ENCODE data around the gene MIPOL1. TPM values are rescaled to one million over a fixed set of nuclear protein-coding genes. Genes with fewer than 3 reads are reported as not detected.

MIPOL1 gene
- total RNA-seq, 6 experiments from 2014 or later = 6.5 to 7.7 (median 6.8) TPM

DNA sequence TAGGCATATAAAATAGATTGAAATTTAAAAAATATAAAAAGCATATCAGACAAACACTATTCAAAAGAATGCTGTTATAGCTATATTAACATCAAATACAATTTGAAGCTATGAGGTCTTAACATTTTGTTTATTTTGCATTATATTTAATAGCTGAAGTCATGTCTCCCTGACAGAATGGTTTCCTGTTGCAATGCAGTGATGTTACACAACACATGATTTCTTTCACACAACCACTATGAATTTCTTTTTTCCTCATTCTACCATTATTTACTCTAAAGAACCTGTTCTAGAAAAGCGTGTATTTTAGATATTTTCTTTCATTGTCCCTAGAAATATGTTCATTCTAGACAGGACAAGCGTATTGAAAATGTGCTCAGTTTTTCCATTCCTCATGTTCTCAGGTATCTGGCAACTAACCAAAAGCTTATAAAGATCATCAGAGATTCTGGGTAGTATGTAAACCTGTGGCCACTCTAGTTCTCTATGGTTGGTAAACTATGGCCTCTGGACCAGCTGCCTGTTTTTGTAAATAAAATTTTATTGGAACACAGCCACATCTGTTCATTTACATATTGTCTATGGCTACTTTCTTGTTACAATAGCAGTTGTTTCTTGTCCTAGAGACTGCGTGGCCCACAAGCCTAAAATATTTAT lies 213.5 kb downstream of the MIPOL1 start:
- Mint-ChIP-seq H3K27me3 (ENCODE audit: insufficient read depth) (no peaks in the 10 kb centered on the region), H3K27ac (no peak overlapping the region), H3K4me3 (no peak overlapping the region), H3K36me3 (ENCODE audit: low read depth) (no peaks in the 10 kb centered on the region), H3K4me1 (ENCODE audit: low read depth) (peaks cover 7% of the 10 kb centered on the region), H3K9me3 (no peaks in the 10 kb centered on the region)
- no peak for DNase-seq
- TF ChIP-seq, protein P1, sequence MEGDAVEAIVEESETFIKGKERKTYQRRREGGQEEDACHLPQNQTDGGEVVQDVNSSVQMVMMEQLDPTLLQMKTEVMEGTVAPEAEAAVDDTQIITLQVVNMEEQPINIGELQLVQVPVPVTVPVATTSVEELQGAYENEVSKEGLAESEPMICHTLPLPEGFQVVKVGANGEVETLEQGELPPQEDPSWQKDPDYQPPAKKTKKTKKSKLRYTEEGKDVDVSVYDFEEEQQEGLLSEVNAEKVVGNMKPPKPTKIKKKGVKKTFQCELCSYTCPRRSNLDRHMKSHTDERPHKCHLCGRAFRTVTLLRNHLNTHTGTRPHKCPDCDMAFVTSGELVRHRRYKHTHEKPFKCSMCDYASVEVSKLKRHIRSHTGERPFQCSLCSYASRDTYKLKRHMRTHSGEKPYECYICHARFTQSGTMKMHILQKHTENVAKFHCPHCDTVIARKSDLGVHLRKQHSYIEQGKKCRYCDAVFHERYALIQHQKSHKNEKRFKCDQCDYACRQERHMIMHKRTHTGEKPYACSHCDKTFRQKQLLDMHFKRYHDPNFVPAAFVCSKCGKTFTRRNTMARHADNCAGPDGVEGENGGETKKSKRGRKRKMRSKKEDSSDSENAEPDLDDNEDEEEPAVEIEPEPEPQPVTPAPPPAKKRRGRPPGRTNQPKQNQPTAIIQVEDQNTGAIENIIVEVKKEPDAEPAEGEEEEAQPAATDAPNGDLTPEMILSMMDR (IDR thresholded peaks at IDR 0.05) = no peak

DNA sequence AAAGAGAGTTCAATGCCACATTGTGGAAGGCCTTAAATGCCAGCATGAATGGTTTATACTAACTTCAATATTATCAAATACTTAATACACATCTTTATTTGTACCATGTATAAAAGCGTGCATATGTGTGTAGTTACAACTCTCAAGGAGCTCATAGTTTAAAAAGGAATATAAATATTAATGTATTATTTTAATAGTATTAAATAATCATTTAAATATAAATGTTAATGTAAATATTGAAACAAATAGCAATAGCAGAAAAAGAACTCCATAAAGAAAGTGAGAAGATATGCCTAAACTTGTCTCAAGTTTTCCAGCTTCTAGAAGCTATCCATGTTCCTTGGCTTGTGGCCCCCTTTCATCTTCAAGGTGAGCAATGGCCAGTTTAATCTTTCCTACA lies 215.3 kb downstream of the MIPOL1 start:
- no peak overlapping the region for H3K4me3 Mint-ChIP-seq
- no peaks in the 10 kb centered on the region for H3K36me3 Mint-ChIP-seq (ENCODE audit: low read depth)
- TF ChIP-seq, protein P1 (IDR thresholded peaks at IDR 0.05) = no peak
- H3K4me1 Mint-ChIP-seq (ENCODE audit: low read depth) = peaks cover 7% of the 10 kb centered on the region
- H3K27me3 Mint-ChIP-seq (ENCODE audit: insufficient read depth) = no peaks in the 10 kb centered on the region
- DNase-seq = no peak
- H3K27ac Mint-ChIP-seq = no peak overlapping the region
- no peaks in the 10 kb centered on the region for H3K9me3 Mint-ChIP-seq

DNA sequence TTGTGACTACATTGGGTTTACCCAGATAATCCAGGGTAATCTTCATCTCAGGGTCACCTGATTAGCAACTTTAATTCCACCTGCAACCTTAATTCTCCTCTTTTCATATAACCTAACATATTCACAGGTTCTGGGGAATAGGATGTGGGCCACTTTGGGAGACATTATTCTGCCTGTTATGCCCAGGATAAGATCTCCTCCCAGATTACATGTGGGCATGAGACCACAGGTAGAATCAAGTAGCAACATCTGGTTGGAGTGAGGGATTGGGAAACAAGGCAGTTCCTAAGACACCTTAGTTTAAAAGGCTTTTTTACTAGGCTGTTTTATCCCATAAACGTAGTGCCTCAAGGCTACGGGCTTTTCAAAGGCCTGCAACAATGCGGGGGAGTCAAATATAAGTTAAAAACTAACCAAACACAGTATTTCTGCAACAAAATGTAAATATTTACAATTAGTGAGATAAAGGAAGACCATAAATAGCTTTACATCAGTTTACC lies 215.8 kb downstream of the MIPOL1 start:
- Mint-ChIP-seq H3K4me1 (ENCODE audit: low read depth) (peaks cover 7% of the 10 kb centered on the region), H3K36me3 (ENCODE audit: low read depth) (no peaks in the 10 kb centered on the region), H3K27me3 (ENCODE audit: insufficient read depth) (no peaks in the 10 kb centered on the region), H3K9me3 (no peaks in the 10 kb centered on the region), H3K4me3 (no peak overlapping the region), H3K27ac (no peak overlapping the region)
- TF ChIP-seq, protein P1 (IDR thresholded peaks at IDR 0.05) = no peak
- no peak for DNase-seq

DNA sequence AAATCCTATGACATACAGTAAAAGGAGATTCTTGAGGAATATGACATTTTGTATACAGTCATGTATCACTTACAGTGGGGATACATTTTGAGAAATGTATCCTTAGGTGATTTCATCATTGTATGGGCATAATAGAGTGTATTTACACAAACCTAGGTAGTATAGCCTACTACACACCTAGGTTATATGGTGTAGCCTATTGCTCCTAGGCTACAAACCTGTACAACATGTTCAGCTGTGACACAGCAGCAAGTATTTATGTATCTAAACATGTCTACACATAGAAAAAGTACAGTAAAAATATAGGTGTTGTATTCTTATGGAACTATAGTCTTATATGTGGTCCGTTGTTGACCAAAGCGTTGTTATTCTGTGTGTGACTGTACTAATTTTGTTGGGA lies 218.5 kb downstream of the MIPOL1 start:
- DNase-seq = no peak
- Mint-ChIP-seq H3K4me3 (no peak overlapping the region), H3K9me3 (no peaks in the 10 kb centered on the region), H3K27ac (no peak overlapping the region), H3K27me3 (ENCODE audit: insufficient read depth) (no peaks in the 10 kb centered on the region), H3K4me1 (ENCODE audit: low read depth) (peaks cover 8% of the 10 kb centered on the region; the same call in 1 of the 2 replicates), H3K36me3 (ENCODE audit: low read depth) (no peaks in the 10 kb centered on the region)
- TF ChIP-seq, protein P1 (IDR thresholded peaks at IDR 0.05) = no peak

DNA sequence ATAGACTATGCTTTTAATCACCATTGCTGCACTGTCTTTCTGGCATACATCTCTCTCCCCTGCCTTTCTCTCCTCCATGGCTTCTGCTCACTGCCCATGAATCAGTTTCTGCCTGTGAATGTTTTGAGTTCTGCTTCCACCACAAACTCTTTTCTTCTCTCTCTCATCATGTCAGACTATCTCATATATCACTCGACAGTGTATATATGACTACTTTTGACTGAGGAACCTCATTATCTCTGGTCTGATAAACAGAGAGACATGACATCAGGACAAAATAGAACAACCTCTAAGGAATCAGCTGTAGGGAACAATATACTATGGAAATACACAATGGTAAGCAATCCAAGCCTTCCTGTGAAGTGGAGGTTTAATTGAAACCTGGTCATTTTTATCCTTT lies 219.4 kb downstream of the MIPOL1 start:
- TF ChIP-seq, protein P1 (IDR thresholded peaks at IDR 0.05) = no peak
- Mint-ChIP-seq H3K27ac (no peak overlapping the region), H3K27me3 (ENCODE audit: insufficient read depth) (no peaks in the 10 kb centered on the region), H3K4me3 (no peak overlapping the region), H3K36me3 (ENCODE audit: low read depth) (no peaks in the 10 kb centered on the region), H3K9me3 (no peaks in the 10 kb centered on the region), H3K4me1 (ENCODE audit: low read depth) (peaks cover 10% of the 10 kb centered on the region; the same call in 1 of the 2 replicates)
- DNase-seq = no peak

Data from HFFc6 (cell line).